Ovary (tissue), 9 donors: ENCODE results near the gene TREML4. TPM values are rescaled to one million over a fixed set of nuclear protein-coding genes. Genes with fewer than 3 reads are reported as not detected.
"Not testable (repeated sequence)": the region's sequence is repeated elsewhere in the genome, so short reads cannot be mapped to it uniquely, and the experiment has no call there.

Experiments
- DNase-seq, 5 donors: peaks; one replicate each; pipeline ENCODE4 v3.0.0-alpha.2; 2019 to 2020
- H3K27ac ChIP-seq, 2 donors: fragments of 200-600 bp; one replicate each; pipeline versions ENCODE4 v1.5.1 to v1.8.0; 2019 to 2022
- H3K27me3 ChIP-seq: fragments of 200-600 bp; one replicate; pipeline ENCODE4 v1.8.0; 2022
- H3K36me3 ChIP-seq: fragments of 200-600 bp; sonication (generic); one replicate; pipeline ENCODE4 v1.5.1; 2019
- H3K4me1 ChIP-seq: one replicate; pipeline ENCODE4 v1.8.1; 2013; ENCODE audit warnings: mild to moderate bottlenecking, moderate library complexity; ENCODE audit not compliant: insufficient read depth
- H3K4me3 ChIP-seq: fragments of 200-600 bp; sonication (generic); one replicate; pipeline ENCODE4 v1.5.1; 2017
- H3K9me3 ChIP-seq, 2 donors: fragments of 200-600 bp in 1 of 2; sonication (generic) in 1 of 2; one replicate each; pipeline versions ENCODE4 v1.5.1 to v1.8.1; 2013 to 2019; ENCODE audit warnings: mild to moderate bottlenecking in 1 of 2, moderate library complexity in 1 of 2
- EP300 ChIP-seq: sonication (generic); formaldehyde crosslinking; IDR thresholded peaks from one replicate; pipeline ENCODE4 v1.6.1; 2017; ENCODE audit warnings: antibody characterized with exemption
- POLR2A ChIP-seq: fragments of 450-650 bp; IDR thresholded peaks from one replicate; pipeline ENCODE4 v1.6.1; 2017; ENCODE audit warnings: antibody characterized with exemption, mild to moderate bottlenecking, moderate library complexity
- WGBS, 3 donors: extraction: QIAGEN DNeasy Blood & Tissue Kit in 1 of 3; methylation state at CpG; one replicate each; pipeline versions ENCODE4 v1.1.5 to v1.1.7; 2013 to 2017; 5-methylcytosine and 5-hydroxymethylcytosine counted together
- intact Hi-C, 4 donors: fragments of 100-400 bp; cut with DNase I; formaldehyde crosslinking; loops; one replicate each; pipeline versions ENCODE4 v1.11.0 to v1.15.1; 2022 to 2023
- polyA plus RNA-seq, 2 donors: library from polyadenylated mRNA; stranded (reverse); fragments of 200-250 nt in 1 of 2; fragments of 350-450 nt in 1 of 2; fragmentation: Illumina TruSeq in 1 of 2; extraction: RNeasy Lipid Tissue Mini Kit (QIAGEN cat#74804) in 1 of 2; gene quantifications; one replicate each; pipeline ENCODE4 v1.2.3, GENCODE V29; 2013 to 2014
- total RNA-seq, 7 donors: library from RNA; depleted of rRNA in 2 of 7; stranded (reverse); fragments of >200 nt in 2 of 7; fragmentation: NEBNext Ultra II Directional in 3 of 7; extraction: Animal tissue kit (Norgen Biotek cat#: 25700) in 3 of 7; gene quantifications; one replicate each; pipeline versions ENCODE4 v1.1.0 to v1.2.4, GENCODE V29; 2016 to 2023
- TF ChIP-seq, protein P1 (sequence below), 3 donors: fragments of 450-650 bp in 2 of 3; fragments of 200-600 bp in 1 of 3; IDR thresholded peaks; one replicate each; pipeline versions ENCODE4 v1.5.1 to v1.8.0; 2016 to 2022; ENCODE audit warnings: antibody characterized with exemption in 3 of 3, mild to moderate bottlenecking in 1 of 3
- donor health status: DM: no; HTN: no; CAD: no; lungs with moderate emphysema.
- donor health status: DM: no; HTN: no; CAD: no.
- donor health status: Bipolar disorder and iron deficiency.
- donor health status: DM: yes; HTN: yes; CAD: no.
- donor health status: DM: no; HTN: no; CAD: no.
- donor health status: DM: yes; HTN: yes; CAD: no.

Gene TREML4
- total and polyA plus RNA-seq, 9 donors, result not detected

DNA sequence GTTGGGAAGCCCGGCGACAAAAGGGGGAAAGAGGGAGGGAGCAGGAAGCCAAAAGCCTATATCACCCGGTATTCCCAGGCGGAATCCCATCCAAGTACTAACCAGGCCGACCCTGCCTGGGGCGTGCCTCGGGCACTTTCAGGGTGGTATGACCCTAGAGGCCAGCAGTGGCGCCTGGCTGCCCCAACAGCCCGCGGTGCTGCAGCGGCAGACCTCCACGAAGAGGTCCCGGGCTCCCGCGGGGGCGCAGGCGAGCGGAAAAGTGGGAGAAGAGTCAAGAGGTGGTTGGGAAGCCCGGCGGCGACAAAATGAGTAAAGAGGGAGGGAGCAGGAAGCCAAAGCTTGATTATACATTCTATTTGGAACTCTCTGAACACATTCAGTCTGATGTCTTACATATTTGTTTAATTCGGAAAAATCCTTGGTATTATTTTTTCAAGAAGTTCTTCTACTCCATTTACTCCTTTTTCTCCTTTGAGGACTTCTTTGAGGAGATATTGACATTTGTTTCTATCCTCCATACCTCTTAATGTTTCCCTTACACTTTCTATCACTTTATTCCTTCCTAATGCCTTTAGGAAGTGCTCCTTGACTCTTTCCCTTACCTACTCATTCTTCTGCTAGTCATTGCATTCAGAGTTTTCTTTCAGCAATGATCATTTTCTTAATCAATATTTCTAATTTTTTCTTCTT is 11.5 kb downstream of the TREML4 start:
- Histone ChIP-seq H3K9me3 (no peaks in the 10 kb centered on the region), H3K4me3 (no peak overlapping the region), H3K27ac (no peak overlapping the region), H3K4me1 (no peaks in the 10 kb centered on the region), H3K27me3 (no peaks in the 10 kb centered on the region), H3K36me3 (no peaks in the 10 kb centered on the region)
- TF ChIP-seq EP300, result no peak
- no peak for TF ChIP-seq POLR2A
- intact Hi-C loops, result no loop called here
- WGBS, 3 donors, result 10 to 13% (median 12%) methylated on average over 22 of the region's 22 CpGs
- DNase-seq, result no peak

DNA sequence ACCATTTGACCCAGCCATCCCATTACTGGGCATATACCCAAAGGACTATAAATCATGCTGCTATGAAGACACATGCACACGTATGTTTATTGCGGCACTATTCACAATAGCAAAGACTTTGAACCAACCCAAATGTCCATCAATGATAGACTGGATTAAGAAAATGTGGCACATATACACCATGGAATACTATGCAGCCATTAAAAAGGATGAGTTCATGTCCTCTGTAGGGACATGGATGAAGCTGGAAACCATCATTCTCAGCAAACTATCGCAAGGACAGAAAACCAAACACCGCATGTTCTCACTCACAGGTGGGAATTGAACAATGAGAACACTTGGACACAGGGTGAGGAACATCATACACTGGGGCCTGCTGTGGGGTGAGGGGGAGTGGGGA is 18.4 kb downstream of the TREML4 start:
- H3K4me3 ChIP-seq, H3K27me3 ChIP-seq, H3K27ac ChIP-seq, DNase-seq, H3K36me3 ChIP-seq, H3K4me1 ChIP-seq, intact Hi-C loops, H3K9me3 ChIP-seq: not testable (repeated sequence)
- WGBS, 3 donors, result 95 to 98% (median 96%) methylated on average over 4 of the region's 4 CpGs

DNA sequence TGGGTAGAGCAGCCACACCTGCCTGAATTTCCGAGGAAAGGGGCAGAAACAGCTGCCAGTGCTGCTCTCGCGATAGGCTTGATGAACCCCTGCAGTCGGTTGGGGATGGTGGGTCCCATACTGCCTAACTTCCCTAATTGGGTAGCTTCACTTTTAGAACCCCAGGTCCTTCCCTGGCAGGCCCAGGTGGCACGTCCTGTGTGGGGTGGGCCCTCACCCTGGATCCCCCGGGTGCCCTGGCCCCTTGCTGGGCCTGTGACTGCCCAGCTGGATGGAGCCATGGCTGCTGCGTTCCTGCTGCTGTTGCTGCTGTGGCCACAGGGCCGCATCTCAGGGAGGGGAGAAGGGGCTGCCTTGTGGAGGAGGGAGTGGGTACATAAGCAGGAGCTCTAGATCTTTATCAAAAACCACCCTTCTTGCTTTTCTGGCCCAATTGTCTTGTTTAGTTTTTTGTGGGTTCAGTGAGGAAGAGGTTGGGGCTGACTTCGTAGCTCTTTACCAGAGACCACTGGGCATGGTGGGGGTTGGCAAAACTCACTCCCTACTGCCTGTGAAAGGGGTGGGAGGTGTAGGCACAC is 19.2 kb downstream of the TREML4 start:
- Histone ChIP-seq H3K27ac (no peak overlapping the region), H3K4me1 (no peaks in the 10 kb centered on the region), H3K36me3 (no peaks in the 10 kb centered on the region), H3K4me3 (no peak overlapping the region), H3K9me3 (no peaks in the 10 kb centered on the region), H3K27me3 (no peaks in the 10 kb centered on the region)
- 72 to 82% (median 76%) methylated on average over 9 of the region's 9 CpGs for WGBS, 3 donors
- no peak for DNase-seq
- intact Hi-C loops, result no loop called here
- TF ChIP-seq EP300, result no peak
- no peak for TF ChIP-seq POLR2A
- TF ChIP-seq, protein P1, sequence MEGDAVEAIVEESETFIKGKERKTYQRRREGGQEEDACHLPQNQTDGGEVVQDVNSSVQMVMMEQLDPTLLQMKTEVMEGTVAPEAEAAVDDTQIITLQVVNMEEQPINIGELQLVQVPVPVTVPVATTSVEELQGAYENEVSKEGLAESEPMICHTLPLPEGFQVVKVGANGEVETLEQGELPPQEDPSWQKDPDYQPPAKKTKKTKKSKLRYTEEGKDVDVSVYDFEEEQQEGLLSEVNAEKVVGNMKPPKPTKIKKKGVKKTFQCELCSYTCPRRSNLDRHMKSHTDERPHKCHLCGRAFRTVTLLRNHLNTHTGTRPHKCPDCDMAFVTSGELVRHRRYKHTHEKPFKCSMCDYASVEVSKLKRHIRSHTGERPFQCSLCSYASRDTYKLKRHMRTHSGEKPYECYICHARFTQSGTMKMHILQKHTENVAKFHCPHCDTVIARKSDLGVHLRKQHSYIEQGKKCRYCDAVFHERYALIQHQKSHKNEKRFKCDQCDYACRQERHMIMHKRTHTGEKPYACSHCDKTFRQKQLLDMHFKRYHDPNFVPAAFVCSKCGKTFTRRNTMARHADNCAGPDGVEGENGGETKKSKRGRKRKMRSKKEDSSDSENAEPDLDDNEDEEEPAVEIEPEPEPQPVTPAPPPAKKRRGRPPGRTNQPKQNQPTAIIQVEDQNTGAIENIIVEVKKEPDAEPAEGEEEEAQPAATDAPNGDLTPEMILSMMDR (IDR thresholded peaks at IDR 0.05), result no peak

DNA sequence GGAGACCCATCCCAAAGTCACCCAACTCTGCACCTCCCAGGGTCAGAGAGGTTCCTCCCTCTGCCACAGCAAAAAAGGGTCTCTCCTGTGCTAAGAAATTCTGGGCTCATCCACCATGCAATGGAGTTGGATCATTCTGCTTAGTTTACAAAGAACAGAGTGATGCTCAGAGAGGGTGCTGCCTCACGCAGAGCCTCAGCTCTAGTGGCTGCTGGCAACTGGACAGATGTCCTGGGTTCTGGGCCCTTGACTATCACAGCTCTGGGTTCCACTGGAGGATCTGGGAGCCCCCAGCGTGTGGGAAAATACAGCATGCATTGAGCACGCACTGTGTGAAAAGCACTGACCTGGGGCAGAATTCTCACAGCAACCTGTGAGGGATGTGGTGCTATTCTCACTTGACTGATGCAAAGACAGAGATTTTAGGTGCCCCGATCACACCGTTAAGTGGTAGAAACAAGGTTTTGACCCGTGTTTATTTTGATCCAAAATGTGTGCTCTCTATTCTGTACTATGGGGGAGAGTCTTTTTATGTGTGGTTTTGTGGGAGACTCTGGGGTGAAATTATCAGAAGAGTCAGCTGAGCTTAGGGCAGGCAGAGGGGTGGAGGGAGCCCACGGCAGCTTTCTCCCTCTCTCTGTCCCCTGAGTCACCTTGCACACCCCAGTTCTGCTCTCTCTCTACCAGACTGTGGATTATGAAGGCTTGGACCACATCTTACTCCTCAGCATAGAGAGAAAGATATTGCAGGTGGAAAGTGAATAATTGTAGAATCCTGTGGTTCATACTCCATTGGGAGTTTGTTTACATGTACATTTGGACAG is 19.9 kb downstream of the TREML4 start:
- no peak for TF ChIP-seq POLR2A
- TF ChIP-seq, protein P1 (IDR thresholded peaks at IDR 0.05), result no peak
- H3K9me3 ChIP-seq, result no peaks in the 10 kb centered on the region
- H3K36me3 ChIP-seq, result no peaks in the 10 kb centered on the region
- no peak overlapping the region for H3K27ac ChIP-seq
- intact Hi-C loops, result no loop called here
- WGBS, 3 donors, result 53 to 57% (median 55%) methylated on average over 7 of the region's 7 CpGs
- H3K4me1 ChIP-seq, result no peaks in the 10 kb centered on the region
- H3K4me3 ChIP-seq, result no peak overlapping the region
- no peaks in the 10 kb centered on the region for H3K27me3 ChIP-seq
- DNase-seq, result no peak

DNA sequence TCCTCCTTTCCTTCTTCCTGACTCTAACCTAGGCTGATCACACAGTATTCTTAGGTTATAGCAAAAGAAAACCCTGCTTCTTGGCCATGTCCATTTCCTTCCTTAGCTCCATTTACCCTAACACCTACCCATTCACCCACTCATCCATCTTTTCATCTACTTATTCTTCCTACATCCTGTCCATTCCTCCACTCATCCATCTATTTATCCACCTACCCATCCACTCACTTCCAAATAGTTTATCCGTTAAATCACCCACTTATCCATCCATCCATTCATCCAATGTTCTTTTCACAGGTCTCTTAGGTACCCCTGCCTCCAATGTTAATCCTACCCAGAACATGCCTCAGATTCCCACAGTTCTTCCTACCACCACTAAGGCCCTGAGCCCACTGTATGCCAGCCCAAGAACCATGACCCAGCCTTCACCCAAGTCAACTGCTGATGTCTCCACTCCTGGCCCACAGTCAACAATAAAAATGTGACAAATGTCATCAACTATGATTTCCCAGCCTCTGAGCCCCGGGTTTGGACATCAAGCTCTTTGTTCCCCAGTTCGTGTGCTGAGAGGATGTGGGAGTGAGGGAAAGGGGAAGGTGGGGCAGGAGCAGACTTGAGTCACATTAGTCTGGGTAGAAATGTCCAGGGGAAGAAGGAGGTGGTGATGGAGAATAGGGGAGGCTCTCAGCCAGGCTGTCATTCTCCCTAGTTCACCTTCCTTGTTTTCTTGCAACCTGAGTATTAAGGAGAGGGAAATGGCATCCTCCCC is 24.4 kb downstream of the TREML4 start:
- H3K9me3 ChIP-seq, result no peaks in the 10 kb centered on the region
- DNase-seq, result no peak
- no peaks in the 10 kb centered on the region for H3K4me1 ChIP-seq
- no peak overlapping the region for H3K4me3 ChIP-seq
- H3K27me3 ChIP-seq, result no peaks in the 10 kb centered on the region
- no peaks in the 10 kb centered on the region for H3K36me3 ChIP-seq
- no peak for TF ChIP-seq POLR2A
- WGBS, 3 donors, result 64 to 81% (median 79%) methylated on average over 3 of the region's 3 CpGs
- H3K27ac ChIP-seq, result no peak overlapping the region
- intact Hi-C loops, result no loop called here
